DND-41 (cell line): ENCODE measurements around the gene TMBIM1.

Experiments used
- EZH2 ChIP-seq: IDR thresholded peaks from 3 replicates; pipeline ENCODE4 v1.6.1; 2012; ENCODE audit warnings: borderline replicate concordance, low read depth, mild to moderate bottlenecking, moderate library complexity, low read length, inconsistent platforms; ENCODE audit not compliant: severe bottlenecking
- TF ChIP-seq, protein P1 (sequence below): IDR thresholded peaks from 2 replicates; pipeline ENCODE4 v1.5.1; 2012; ENCODE audit warnings: borderline replicate concordance, low read length, moderate library complexity, mild to moderate bottlenecking; ENCODE audit not compliant: poor library complexity, severe bottlenecking; ENCODE audit errors: extremely low read depth

DNA sequence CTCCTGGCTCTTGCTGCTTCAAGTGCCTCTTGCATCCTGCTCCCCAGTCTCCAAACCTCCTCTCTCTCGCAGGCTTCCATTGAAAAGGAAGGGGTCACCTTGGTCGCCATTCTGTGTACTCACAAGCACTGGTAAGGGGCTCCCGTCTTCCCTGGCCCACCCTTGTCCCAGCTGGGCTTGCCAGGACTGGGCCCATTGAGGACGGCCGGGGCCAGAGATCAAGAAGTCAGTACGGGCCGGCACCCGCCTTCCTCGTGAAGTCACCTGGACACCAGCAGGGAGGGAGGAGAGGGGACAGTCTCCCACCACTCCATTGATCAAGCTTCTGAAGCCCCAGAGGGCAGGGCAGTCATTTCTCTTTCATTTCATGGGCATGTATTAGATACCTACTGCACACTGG, 48.4 kb upstream of the TMBIM1 start:
- TF ChIP-seq, protein P1, sequence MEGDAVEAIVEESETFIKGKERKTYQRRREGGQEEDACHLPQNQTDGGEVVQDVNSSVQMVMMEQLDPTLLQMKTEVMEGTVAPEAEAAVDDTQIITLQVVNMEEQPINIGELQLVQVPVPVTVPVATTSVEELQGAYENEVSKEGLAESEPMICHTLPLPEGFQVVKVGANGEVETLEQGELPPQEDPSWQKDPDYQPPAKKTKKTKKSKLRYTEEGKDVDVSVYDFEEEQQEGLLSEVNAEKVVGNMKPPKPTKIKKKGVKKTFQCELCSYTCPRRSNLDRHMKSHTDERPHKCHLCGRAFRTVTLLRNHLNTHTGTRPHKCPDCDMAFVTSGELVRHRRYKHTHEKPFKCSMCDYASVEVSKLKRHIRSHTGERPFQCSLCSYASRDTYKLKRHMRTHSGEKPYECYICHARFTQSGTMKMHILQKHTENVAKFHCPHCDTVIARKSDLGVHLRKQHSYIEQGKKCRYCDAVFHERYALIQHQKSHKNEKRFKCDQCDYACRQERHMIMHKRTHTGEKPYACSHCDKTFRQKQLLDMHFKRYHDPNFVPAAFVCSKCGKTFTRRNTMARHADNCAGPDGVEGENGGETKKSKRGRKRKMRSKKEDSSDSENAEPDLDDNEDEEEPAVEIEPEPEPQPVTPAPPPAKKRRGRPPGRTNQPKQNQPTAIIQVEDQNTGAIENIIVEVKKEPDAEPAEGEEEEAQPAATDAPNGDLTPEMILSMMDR = no peak
- no peak for TF ChIP-seq EZH2
